Measurements from ENCODE around the gene FNBP1.

GRCh38 chr9:129865668-129866320 lies 177.2 kb downstream of the FNBP1 start:
- TF ChIP-seq POLR2A (IDR thresholded peaks at IDR 0.05; ENCODE audit: low read depth, low read length), result no peak
- TF ChIP-seq CREB1 (IDR thresholded peaks at IDR 0.05; ENCODE audit: low read depth), result no peak
- no peak for TF ChIP-seq MAX (IDR thresholded peaks at IDR 0.05; ENCODE audit: low read depth, low read length)
- TF ChIP-seq NR2C2 (IDR thresholded peaks at IDR 0.05; ENCODE audit: borderline replicate concordance, control insufficient read depth, insufficient read length, low read depth), result no peak
- no peak for TF ChIP-seq MYC (IDR thresholded peaks at IDR 0.05; ENCODE audit: insufficient read depth, insufficient read length, insufficient replicate concordance, low read length, severe bottlenecking)
- no peak for TF ChIP-seq USF2 (IDR thresholded peaks at IDR 0.05; ENCODE audit: borderline replicate concordance, low read depth, low read length)
- TF ChIP-seq BMI1 (IDR thresholded peaks at IDR 0.05; ENCODE audit: borderline replicate concordance), result no peak
- no peak for TF ChIP-seq SUPT20H (IDR thresholded peaks at IDR 0.05; ENCODE audit: borderline replicate concordance, control insufficient read depth, low read depth, low read length)
- no peak for TF ChIP-seq GABPA (IDR thresholded peaks at IDR 0.05; ENCODE audit: low read depth)
- no peak for TF ChIP-seq CUX1 (IDR thresholded peaks at IDR 0.05; ENCODE audit: insufficient replicate concordance, low read depth, low read length)
- no peak for TF ChIP-seq SIN3A (IDR thresholded peaks at IDR 0.05; ENCODE audit: low read depth, low read length)
- no peak for TF ChIP-seq EGR1 (IDR thresholded peaks at IDR 0.05; ENCODE audit: borderline replicate concordance in 1 of 2, low read depth in 2 of 2, low read length in 2 of 2)
- no peak for TF ChIP-seq KDM1A (IDR thresholded peaks at IDR 0.05; ENCODE audit: borderline replicate concordance)
- TF ChIP-seq CTCF (IDR thresholded peaks at IDR 0.05 in 2 of 3, conservative IDR thresholded peaks at IDR 0.05 in 1 of 3; ENCODE audit: control insufficient read depth in 2 of 3, extremely low read depth in 1 of 3, insufficient read depth in 1 of 3, low read depth in 3 of 3, low read length in 3 of 3), result no peak
